Measurements from ENCODE around the gene SLC13A5. TPM values are rescaled to one million over a fixed set of nuclear protein-coding genes. Genes with fewer than 3 reads are reported as not detected.

Gene SLC13A5
- total and polyA plus RNA-seq, 10 of the 15 experiments (the other 5 are each of a cell fraction or from before 2014, with no cell fraction given) = 0.23 TPM; not detected in 9

- BruUV-seq (replicated peaks) = TSS peak; percentile 80
- Histone ChIP-seq H3K36me3 (ENCODE audit: control insufficient read depth in 2 of 2, insufficient read depth in 2 of 2, low read length in 1 of 2) (peaks cover 0 to 12% of the 10 kb centered on the region in 2 experiments; a peak in 1 of 4 replicates), H3K9ac (ENCODE audit: control insufficient read depth, insufficient read depth, low read length) (peak overlapping the region; percentile 84), H3K79me2 (ENCODE audit: control insufficient read depth, insufficient read depth, low read length) (peaks cover 33% of the 10 kb centered on the region), H3K4me3 (peak overlapping the region; percentile 87), H4K20me1 (ENCODE audit: control insufficient read depth, insufficient read depth) (no peaks in the 10 kb centered on the region), H3K27me3 (replicated peaks in 1 of 2; ENCODE audit: control insufficient read depth in 2 of 2, insufficient read depth in 2 of 2, low read length in 1 of 2) (no peaks in the 10 kb centered on the region), H3K4me2 (ENCODE audit: control insufficient read depth, insufficient read depth) (peak overlapping the region; percentile 83), H2AFZ (ENCODE audit: control insufficient read depth, low read depth, low read length) (peak overlapping the region; percentile 96), H3K9me3 (replicated peaks; ENCODE audit: control insufficient read depth, insufficient read depth, low read length) (no peaks in the 10 kb centered on the region), H3K27ac (ENCODE audit: control insufficient read depth, insufficient read depth) (peak overlapping the region; percentile 83), H3K4me1 (ENCODE audit: control insufficient read depth, insufficient read depth, low read length) (peaks cover 11% of the 10 kb centered on the region; the same call in 1 of the 2 replicates)
- no peak for DNase-seq (ENCODE audit: low read depth, low spot score)
- TF ChIP-seq SREBF2 (IDR thresholded peaks at IDR 0.05; ENCODE audit: low read length) (no peak), EGR1 (IDR thresholded peaks at IDR 0.05; ENCODE audit: borderline replicate concordance in 1 of 2, low read depth in 2 of 2, low read length in 2 of 2) (no peak), POLR2AphosphoS2 (IDR thresholded peaks at IDR 0.05; ENCODE audit: low read depth, low read length) (no peak), ATF7 (IDR thresholded peaks at IDR 0.05; ENCODE audit: low read depth) (0 out of 2 replicates have a peak, but pooled peaks have one; percentile 6), SUPT20H (IDR thresholded peaks at IDR 0.05; ENCODE audit: borderline replicate concordance, control insufficient read depth, low read depth, low read length) (no peak), HDAC6 (IDR thresholded peaks at IDR 0.05; ENCODE audit: unreplicated experiment) (no peak), TCF12 (IDR thresholded peaks at IDR 0.05; ENCODE audit: low read depth, low read length) (no peak), IKZF2 (IDR thresholded peaks at IDR 0.05) (0 out of 4 replicates have a peak, but pooled peaks of 1 of the 2 experiments have one; percentile 1), SRF (IDR thresholded peaks at IDR 0.05; ENCODE audit: low read depth in 2 of 2, low read length in 2 of 2) (no peak), GABPA (IDR thresholded peaks at IDR 0.05; ENCODE audit: low read depth) (no peak), CHD2 (IDR thresholded peaks at IDR 0.05; ENCODE audit: borderline replicate concordance, low read depth, low read length) (no peak), TCF7 (IDR thresholded peaks at IDR 0.05; ENCODE audit: borderline replicate concordance) (no peak), YBX1 (IDR thresholded peaks at IDR 0.05) (no peak), FOXK2 (IDR thresholded peaks at IDR 0.05) (peak; percentile 30; the same call in 1 of the 2 replicates), KLF5 (IDR thresholded peaks at IDR 0.05; ENCODE audit: partially characterized antibody) (no peak), MEF2B (IDR thresholded peaks at IDR 0.05; ENCODE audit: partially characterized antibody, poor library complexity, severe bottlenecking) (no peak), ZNF24 (IDR thresholded peaks at IDR 0.05) (no peak), NR2C2 (IDR thresholded peaks at IDR 0.05; ENCODE audit: borderline replicate concordance, control insufficient read depth, insufficient read length, low read depth) (no peak), GATAD2B (conservative IDR thresholded peaks at IDR 0.05; ENCODE audit: low read depth) (no peak), CHD4 (IDR thresholded peaks at IDR 0.05) (no peak), WRNIP1 (IDR thresholded peaks at IDR 0.05; ENCODE audit: borderline replicate concordance, low read depth, low read length) (no peak)
- TF ChIP-seq, protein P1, sequence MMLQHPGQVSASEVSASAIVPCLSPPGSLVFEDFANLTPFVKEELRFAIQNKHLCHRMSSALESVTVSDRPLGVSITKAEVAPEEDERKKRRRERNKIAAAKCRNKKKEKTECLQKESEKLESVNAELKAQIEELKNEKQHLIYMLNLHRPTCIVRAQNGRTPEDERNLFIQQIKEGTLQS (IDR thresholded peaks at IDR 0.05; ENCODE audit: borderline replicate concordance, extremely low read depth, low read depth, low read length) = no peak
- TF ChIP-seq, protein P2, sequence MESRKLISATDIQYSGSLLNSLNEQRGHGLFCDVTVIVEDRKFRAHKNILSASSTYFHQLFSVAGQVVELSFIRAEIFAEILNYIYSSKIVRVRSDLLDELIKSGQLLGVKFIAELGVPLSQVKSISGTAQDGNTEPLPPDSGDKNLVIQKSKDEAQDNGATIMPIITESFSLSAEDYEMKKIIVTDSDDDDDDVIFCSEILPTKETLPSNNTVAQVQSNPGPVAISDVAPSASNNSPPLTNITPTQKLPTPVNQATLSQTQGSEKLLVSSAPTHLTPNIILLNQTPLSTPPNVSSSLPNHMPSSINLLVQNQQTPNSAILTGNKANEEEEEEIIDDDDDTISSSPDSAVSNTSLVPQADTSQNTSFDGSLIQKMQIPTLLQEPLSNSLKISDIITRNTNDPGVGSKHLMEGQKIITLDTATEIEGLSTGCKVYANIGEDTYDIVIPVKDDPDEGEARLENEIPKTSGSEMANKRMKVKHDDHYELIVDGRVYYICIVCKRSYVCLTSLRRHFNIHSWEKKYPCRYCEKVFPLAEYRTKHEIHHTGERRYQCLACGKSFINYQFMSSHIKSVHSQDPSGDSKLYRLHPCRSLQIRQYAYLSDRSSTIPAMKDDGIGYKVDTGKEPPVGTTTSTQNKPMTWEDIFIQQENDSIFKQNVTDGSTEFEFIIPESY (IDR thresholded peaks at IDR 0.05) = no peak
- peak; percentile 17 for ATAC-seq
- FAIRE-seq = no peak
- WGBS (ENCODE audit: insufficient coverage, insufficient replicate concordance, low lambda C conversion rate, missing lambda C conversion rate) = 3% methylated on average over 20 of the region's 20 CpGs
- RAD21 ChIA-PET (ENCODE audit: unreplicated experiment) = no interaction called here
- POLR2A ChIA-PET = interaction anchor here (0.8 to 2.0 kb wide), 3 partner anchors 9 to 16 kb away, joined by 3 to 11 read pairs (median 5); partner anchors contain the start of gene MED31
- in situ Hi-C loops (cut with MboI) = no loop called here
- CTCF ChIA-PET = interaction anchor here (2.2 kb wide), 1 partner anchor 168 kb away, joined by 9 read pairs; no protein-coding TSS in a partner anchor
- SMC1A ChIA-PET (ENCODE audit: uncharacterized antibody, unreplicated experiment) = interaction anchor here (0.7 to 2.1 kb wide), 3 partner anchors 9 to 168 kb away, joined by 3 to 8 read pairs (median 6); partner anchors contain the start of genes C17orf100 and MED31
- intact Hi-C loops (cut with micrococcal nuclease; ENCODE audit: unreplicated experiment) = no loop called here
Measured at GRCh38 chr17:6641247-6641863, 71.8 kb downstream of the SLC13A5 start.
